Astrocyte (in vitro differentiated cells and primary cell): ENCODE data around the gene GNG12. TPM values are rescaled to one million over a fixed set of nuclear protein-coding genes. Genes with fewer than 3 reads are reported as not detected.

Experiments used
- DNase-seq: peaks from one replicate; pipeline ENCODE4 v3.0.0-alpha.2; 2010; ENCODE audit warnings: low read depth
- FAIRE-seq: peaks from 2 replicates; lab custom pipeline; 2011; peaks lifted over from hg19 to GRCh38; lab: Jason Lieb, UNC
- H2AFZ ChIP-seq: 2 replicates; pipeline ENCODE4 v1.6.0; 2012; ENCODE audit warnings: low read depth, low read length, inconsistent platforms
- H3K27ac ChIP-seq: 2 replicates; pipeline ENCODE4 v1.5.1; 2011; ENCODE audit warnings: low read depth, low read length, inconsistent platforms
- H3K27me3 ChIP-seq: 2 replicates; pipeline ENCODE4 v1.6.0; 2011; ENCODE audit warnings: low read length, inconsistent platforms; ENCODE audit not compliant: insufficient read depth
- H3K36me3 ChIP-seq: 2 replicates; pipeline ENCODE4 v1.5.1; 2011; ENCODE audit warnings: low read length, inconsistent platforms; ENCODE audit not compliant: insufficient read depth
- H3K4me1 ChIP-seq: 2 replicates; pipeline ENCODE4 v1.5.1; 2011; ENCODE audit warnings: low read length, inconsistent platforms; ENCODE audit not compliant: insufficient read depth
- H3K4me2 ChIP-seq: 2 replicates; pipeline ENCODE4 v1.6.0; 2012; ENCODE audit warnings: low read length, inconsistent platforms
- H3K4me3 ChIP-seq: 2 replicates; pipeline ENCODE4 v1.5.1; 2011; ENCODE audit warnings: low read depth, mild to moderate bottlenecking, low read length, inconsistent platforms; ENCODE audit not compliant: insufficient read depth
- H3K79me2 ChIP-seq: 2 replicates; pipeline ENCODE4 v1.6.0; 2012; ENCODE audit warnings: mild to moderate bottlenecking, low read length, inconsistent platforms; ENCODE audit not compliant: insufficient read depth
- H3K9ac ChIP-seq: 2 replicates; pipeline ENCODE4 v1.6.0; 2012; ENCODE audit warnings: mild to moderate bottlenecking, low read length, inconsistent platforms
- H3K9me3 ChIP-seq: 2 replicates; pipeline ENCODE4 v1.5.1; 2012; ENCODE audit warnings: low read depth, mild to moderate bottlenecking, low read length, inconsistent platforms; ENCODE audit not compliant: insufficient read depth
- H4K20me1 ChIP-seq: 2 replicates; pipeline ENCODE4 v1.6.0; 2012; ENCODE audit warnings: low read length, inconsistent platforms; ENCODE audit not compliant: insufficient read depth
- H3K27ac Mint-ChIP-seq: one replicate; pipeline ENCODE4 v1.8.0; 2021; ENCODE audit warnings: mild to moderate bottlenecking, mixed read lengths; ENCODE audit not compliant: unreplicated experiment
- H3K27me3 Mint-ChIP-seq: one replicate; pipeline ENCODE4 v1.8.0; 2021; ENCODE audit warnings: low read depth, mixed read lengths; ENCODE audit not compliant: unreplicated experiment
- H3K36me3 Mint-ChIP-seq: one replicate; pipeline ENCODE4 v1.8.0; 2021; ENCODE audit warnings: low read depth, mixed read lengths; ENCODE audit not compliant: unreplicated experiment
- H3K4me1 Mint-ChIP-seq: one replicate; pipeline ENCODE4 v1.8.0; 2021; ENCODE audit warnings: low read depth, mixed read lengths; ENCODE audit not compliant: unreplicated experiment
- H3K4me3 Mint-ChIP-seq: one replicate; pipeline ENCODE4 v1.8.0; 2021; ENCODE audit warnings: mild to moderate bottlenecking, moderate library complexity, mixed read lengths; ENCODE audit not compliant: unreplicated experiment
- H3K9me3 Mint-ChIP-seq: one replicate; pipeline ENCODE4 v1.8.0; 2021; ENCODE audit warnings: mild to moderate bottlenecking, mixed read lengths; ENCODE audit not compliant: unreplicated experiment
- EZH2 ChIP-seq: IDR thresholded peaks from 2 replicates; pipeline ENCODE4 v1.6.1; 2012; ENCODE audit warnings: mild to moderate bottlenecking, low read length, inconsistent platforms; ENCODE audit not compliant: insufficient read depth
- total RNA-seq: library from RNA; stranded (reverse); gene quantifications from 2 replicates; pipeline ENCODE4 v1.2.1, GENCODE V29; 2021
- TF ChIP-seq, protein P1 (sequence below): IDR thresholded peaks from 2 replicates; pipeline ENCODE4 v1.5.1; 2011; ENCODE audit warnings: low read depth, mild to moderate bottlenecking, inconsistent platforms, low read length, moderate library complexity; ENCODE audit not compliant: insufficient read depth

The GNG12 gene
- total RNA-seq, 1 donor from 2014 or later = 101 TPM

DNA sequence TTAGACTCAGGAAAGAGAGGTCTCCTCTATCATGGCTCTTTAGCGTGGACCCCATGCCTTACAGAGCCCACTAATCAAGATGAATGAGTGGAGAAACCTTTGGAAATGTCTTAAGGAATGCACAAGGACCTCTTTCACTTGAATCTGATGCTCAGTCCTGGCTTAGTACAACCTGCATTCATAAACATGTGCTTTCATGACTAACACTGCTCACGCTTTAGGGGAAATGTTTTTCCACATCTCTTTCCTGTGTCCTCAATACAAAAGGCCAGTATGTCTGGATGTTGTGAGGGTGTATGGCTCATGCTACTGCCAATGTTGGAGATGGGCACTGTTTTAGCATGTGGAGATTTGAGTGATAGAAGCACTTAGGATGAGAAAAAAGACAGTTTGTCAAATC, 14.2 kb upstream of the GNG12 start:
- no peaks in the 10 kb centered on the region for H3K27me3 Mint-ChIP-seq
- Histone ChIP-seq H3K4me1 (peaks cover 16% of the 10 kb centered on the region), H3K4me2 (no peak overlapping the region), H3K27ac (no peak overlapping the region), H3K36me3 (no peaks in the 10 kb centered on the region), H3K9me3 (no peaks in the 10 kb centered on the region), H4K20me1 (no peaks in the 10 kb centered on the region), H3K27me3 (no peaks in the 10 kb centered on the region), H3K4me3 (no peak overlapping the region), H3K9ac (no peak overlapping the region), H3K79me2 (no peaks in the 10 kb centered on the region), H2AFZ (no peak overlapping the region)
- H3K9me3 Mint-ChIP-seq = no peaks in the 10 kb centered on the region
- H3K36me3 Mint-ChIP-seq = no peaks in the 10 kb centered on the region
- H3K4me3 Mint-ChIP-seq = no peak overlapping the region
- TF ChIP-seq, protein P1, sequence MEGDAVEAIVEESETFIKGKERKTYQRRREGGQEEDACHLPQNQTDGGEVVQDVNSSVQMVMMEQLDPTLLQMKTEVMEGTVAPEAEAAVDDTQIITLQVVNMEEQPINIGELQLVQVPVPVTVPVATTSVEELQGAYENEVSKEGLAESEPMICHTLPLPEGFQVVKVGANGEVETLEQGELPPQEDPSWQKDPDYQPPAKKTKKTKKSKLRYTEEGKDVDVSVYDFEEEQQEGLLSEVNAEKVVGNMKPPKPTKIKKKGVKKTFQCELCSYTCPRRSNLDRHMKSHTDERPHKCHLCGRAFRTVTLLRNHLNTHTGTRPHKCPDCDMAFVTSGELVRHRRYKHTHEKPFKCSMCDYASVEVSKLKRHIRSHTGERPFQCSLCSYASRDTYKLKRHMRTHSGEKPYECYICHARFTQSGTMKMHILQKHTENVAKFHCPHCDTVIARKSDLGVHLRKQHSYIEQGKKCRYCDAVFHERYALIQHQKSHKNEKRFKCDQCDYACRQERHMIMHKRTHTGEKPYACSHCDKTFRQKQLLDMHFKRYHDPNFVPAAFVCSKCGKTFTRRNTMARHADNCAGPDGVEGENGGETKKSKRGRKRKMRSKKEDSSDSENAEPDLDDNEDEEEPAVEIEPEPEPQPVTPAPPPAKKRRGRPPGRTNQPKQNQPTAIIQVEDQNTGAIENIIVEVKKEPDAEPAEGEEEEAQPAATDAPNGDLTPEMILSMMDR = no peak
- TF ChIP-seq EZH2 = no peak
- peaks cover 11% of the 10 kb centered on the region for H3K4me1 Mint-ChIP-seq
- DNase-seq (peak; percentile 77), FAIRE-seq (peak; percentile 26)
- no peak overlapping the region for H3K27ac Mint-ChIP-seq

DNA sequence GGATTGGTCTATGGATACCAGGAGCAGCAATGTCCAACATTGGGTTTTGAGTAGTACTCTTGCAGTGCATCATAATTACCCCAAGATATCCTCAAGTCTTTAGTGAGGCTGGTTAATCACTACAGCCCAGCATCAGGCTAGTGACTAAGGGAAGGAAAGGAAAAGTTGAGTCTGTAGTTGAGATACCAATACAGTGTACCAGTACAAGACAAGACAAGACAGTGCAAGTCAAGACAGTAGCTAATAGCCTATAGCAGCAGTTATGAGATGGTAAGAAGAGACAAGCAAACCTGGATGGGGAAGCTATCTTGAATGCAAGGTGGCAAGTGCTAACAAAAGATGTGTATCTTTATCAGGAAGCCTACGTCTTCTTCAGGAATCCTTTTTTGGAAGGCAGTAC, 13.3 kb upstream of the GNG12 start:
- DNase-seq (no peak), FAIRE-seq (no peak)
- Histone ChIP-seq H3K36me3 (no peaks in the 10 kb centered on the region), H4K20me1 (no peaks in the 10 kb centered on the region), H3K79me2 (no peaks in the 10 kb centered on the region), H3K27me3 (no peaks in the 10 kb centered on the region), H3K4me3 (no peak overlapping the region), H3K9me3 (no peaks in the 10 kb centered on the region), H3K4me1 (peaks cover 16% of the 10 kb centered on the region), H2AFZ (no peak overlapping the region), H3K4me2 (no peak overlapping the region), H3K9ac (no peak overlapping the region), H3K27ac (no peak overlapping the region)
- no peaks in the 10 kb centered on the region for H3K27me3 Mint-ChIP-seq
- TF ChIP-seq EZH2 = no peak
- TF ChIP-seq, protein P1 = no peak
- H3K36me3 Mint-ChIP-seq = no peaks in the 10 kb centered on the region
- no peak overlapping the region for H3K4me3 Mint-ChIP-seq
- H3K4me1 Mint-ChIP-seq = peaks cover 11% of the 10 kb centered on the region
- H3K27ac Mint-ChIP-seq = no peak overlapping the region
- no peaks in the 10 kb centered on the region for H3K9me3 Mint-ChIP-seq

DNA sequence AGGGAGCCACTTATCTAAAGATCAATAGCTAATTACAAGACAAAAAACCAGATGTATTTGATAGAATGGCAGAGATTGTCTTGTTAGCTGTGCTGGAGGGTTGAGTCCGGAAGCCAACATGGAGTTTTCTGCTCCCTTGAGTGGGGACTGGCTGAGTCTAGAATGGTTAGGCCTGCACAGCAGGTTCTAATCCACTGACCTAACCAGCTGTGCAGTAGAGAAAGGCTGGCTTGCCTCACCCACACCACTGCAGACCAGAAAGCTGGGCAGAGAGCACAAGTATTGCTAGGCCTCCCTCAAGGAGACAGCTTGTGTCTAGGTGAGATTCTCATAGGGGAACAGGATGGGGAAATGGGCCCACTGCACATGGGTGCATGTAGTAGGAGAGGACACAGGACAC, 11.7 kb upstream of the GNG12 start:
- DNase-seq = no peak
- H3K4me3 ChIP-seq = no peak overlapping the region
- H3K79me2 ChIP-seq = no peaks in the 10 kb centered on the region
- H3K9ac ChIP-seq = no peak overlapping the region
- Mint-ChIP-seq H3K27me3 (no peaks in the 10 kb centered on the region), H3K36me3 (no peaks in the 10 kb centered on the region), H3K4me1 (peaks cover 13% of the 10 kb centered on the region), H3K9me3 (no peaks in the 10 kb centered on the region), H3K4me3 (no peak overlapping the region), H3K27ac (no peak overlapping the region)
- TF ChIP-seq, protein P1 = no peak
- no peak for TF ChIP-seq EZH2
- H3K4me1 ChIP-seq = peaks cover 18% of the 10 kb centered on the region
- H3K9me3 ChIP-seq = no peaks in the 10 kb centered on the region
- no peak overlapping the region for H3K4me2 ChIP-seq
- FAIRE-seq = no peak
- no peaks in the 10 kb centered on the region for H3K27me3 ChIP-seq
- H4K20me1 ChIP-seq = no peaks in the 10 kb centered on the region
- no peak overlapping the region for H3K27ac ChIP-seq
- no peaks in the 10 kb centered on the region for H3K36me3 ChIP-seq
- no peak overlapping the region for H2AFZ ChIP-seq
